AG09309 (cell line): ENCODE measurements around the gene KLHL4.

Experiments used
- DNase-seq: peaks from one replicate; pipeline ENCODE4 v3.0.0-alpha.2; 2010; ENCODE audit warnings: low read depth
- H3K4me3 ChIP-seq: 2 replicates; pipeline ENCODE4 v1.5.1; 2011; ENCODE audit warnings: mild to moderate bottlenecking, low read depth, low read length, moderate library complexity; ENCODE audit not compliant: control insufficient read depth
- CTCF ChIP-seq: IDR thresholded peaks from 2 replicates; pipeline ENCODE4 v1.5.1; 2011; ENCODE audit warnings: mild to moderate bottlenecking, low read depth, low read length, inconsistent platforms; ENCODE audit not compliant: insufficient read depth, control insufficient read depth; ENCODE audit errors: missing control alignments

Gene KLHL4

DNA sequence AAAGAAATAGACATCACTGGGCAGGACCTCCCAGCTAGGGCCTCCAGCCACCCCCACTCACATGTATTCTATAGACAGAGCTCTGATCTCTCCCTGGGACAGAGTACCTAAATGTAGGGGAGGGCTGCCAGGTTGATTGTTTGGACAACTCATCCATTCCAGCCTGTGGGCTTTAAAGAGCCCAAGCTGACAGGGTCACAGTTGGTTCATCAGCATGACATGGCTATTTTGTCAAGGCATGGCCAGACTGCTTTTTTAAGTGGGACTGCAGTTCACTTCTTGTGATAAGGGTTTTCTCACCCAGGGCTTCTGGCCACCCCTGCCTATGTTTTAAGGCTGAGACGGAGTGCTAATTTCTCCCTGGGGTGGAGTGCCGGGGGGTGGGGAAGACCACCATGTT is 63.3 kb downstream of the KLHL4 start:
- no peak for DNase-seq
- no peak for TF ChIP-seq CTCF
- no peak overlapping the region for H3K4me3 ChIP-seq

- H3K4me3 ChIP-seq: no peak overlapping the region
- no peak for DNase-seq
- TF ChIP-seq CTCF: no peak
These were observed 64.9 kb downstream of the KLHL4 start for GRCh38 chrX:87582453-87582852.

- no peak for DNase-seq
- H3K4me3 ChIP-seq: no peak overlapping the region
- TF ChIP-seq CTCF: peak; percentile 55
These were observed 66.1 kb downstream of the KLHL4 start for GRCh38 chrX:87583679-87584078.

GRCh38 chrX:87616371-87616770 is 98.8 kb downstream of the KLHL4 start:
- H3K4me3 ChIP-seq: no peak overlapping the region
- TF ChIP-seq CTCF: no peak
- DNase-seq: no peak

GRCh38 chrX:87621697-87622096 is 104.1 kb downstream of the KLHL4 start:
- TF ChIP-seq CTCF: no peak
- H3K4me3 ChIP-seq: no peak overlapping the region

DNA sequence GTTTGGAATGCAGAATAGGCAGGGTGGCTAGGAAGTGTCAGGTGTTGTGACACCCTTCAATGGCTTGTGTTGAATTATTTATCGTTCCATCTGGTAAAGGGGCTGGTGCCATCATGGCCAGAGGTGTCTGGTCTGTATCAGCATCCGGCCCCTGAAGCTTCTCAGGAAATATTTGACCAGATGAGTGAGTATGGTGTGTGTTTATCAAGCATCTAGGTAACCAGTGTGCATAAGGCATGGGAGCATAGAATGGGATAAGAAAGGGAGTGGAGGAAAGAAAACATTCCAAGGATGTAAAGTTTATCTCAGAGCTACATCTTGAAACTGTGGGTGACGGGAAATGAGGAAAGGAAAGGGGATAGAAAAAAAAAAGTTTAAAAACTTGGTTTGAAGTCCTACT is 109.4 kb downstream of the KLHL4 start:
- no peak overlapping the region for H3K4me3 ChIP-seq
- DNase-seq: no peak
- no peak for TF ChIP-seq CTCF

More at GRCh38 chrX:87621697-87622096, 104.1 kb downstream of the KLHL4 start:
- no peak for DNase-seq

GRCh38 chrX:87634361-87634760 is 116.8 kb downstream of the KLHL4 start:
- H3K4me3 ChIP-seq: no peak overlapping the region

More at GRCh38 chrX:87634361-87634760, 116.8 kb downstream of the KLHL4 start:
- TF ChIP-seq CTCF: no peak
- no peak for DNase-seq
